Measurements from ENCODE around the gene OR10A7. TPM values are rescaled to one million over a fixed set of nuclear protein-coding genes. Genes with fewer than 3 reads are reported as not detected.

The OR10A7 gene
- total and polyA plus RNA-seq, 2 of the 13 experiments (the other 11 are each of a cell fraction or from before 2014, with no cell fraction given): not detected

- TF ChIP-seq, protein P1, sequence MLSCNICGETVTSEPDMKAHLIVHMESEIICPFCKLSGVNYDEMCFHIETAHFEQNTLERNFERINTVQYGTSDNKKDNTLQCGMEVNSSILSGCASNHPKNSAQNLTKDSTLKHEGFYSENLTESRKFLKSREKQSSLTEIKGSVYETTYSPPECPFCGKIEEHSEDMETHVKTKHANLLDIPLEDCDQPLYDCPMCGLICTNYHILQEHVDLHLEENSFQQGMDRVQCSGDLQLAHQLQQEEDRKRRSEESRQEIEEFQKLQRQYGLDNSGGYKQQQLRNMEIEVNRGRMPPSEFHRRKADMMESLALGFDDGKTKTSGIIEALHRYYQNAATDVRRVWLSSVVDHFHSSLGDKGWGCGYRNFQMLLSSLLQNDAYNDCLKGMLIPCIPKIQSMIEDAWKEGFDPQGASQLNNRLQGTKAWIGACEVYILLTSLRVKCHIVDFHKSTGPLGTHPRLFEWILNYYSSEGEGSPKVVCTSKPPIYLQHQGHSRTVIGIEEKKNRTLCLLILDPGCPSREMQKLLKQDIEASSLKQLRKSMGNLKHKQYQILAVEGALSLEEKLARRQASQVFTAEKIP (CRISPR knock-in tag; IDR thresholded peaks at IDR 0.05; ENCODE audit: borderline replicate concordance): no peak
- TF ChIP-seq, protein P2, sequence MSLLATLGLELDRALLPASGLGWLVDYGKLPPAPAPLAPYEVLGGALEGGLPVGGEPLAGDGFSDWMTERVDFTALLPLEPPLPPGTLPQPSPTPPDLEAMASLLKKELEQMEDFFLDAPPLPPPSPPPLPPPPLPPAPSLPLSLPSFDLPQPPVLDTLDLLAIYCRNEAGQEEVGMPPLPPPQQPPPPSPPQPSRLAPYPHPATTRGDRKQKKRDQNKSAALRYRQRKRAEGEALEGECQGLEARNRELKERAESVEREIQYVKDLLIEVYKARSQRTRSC (CRISPR knock-in tag; IDR thresholded peaks at IDR 0.05; ENCODE audit: low read depth): no peak
- TF ChIP-seq, protein P3, sequence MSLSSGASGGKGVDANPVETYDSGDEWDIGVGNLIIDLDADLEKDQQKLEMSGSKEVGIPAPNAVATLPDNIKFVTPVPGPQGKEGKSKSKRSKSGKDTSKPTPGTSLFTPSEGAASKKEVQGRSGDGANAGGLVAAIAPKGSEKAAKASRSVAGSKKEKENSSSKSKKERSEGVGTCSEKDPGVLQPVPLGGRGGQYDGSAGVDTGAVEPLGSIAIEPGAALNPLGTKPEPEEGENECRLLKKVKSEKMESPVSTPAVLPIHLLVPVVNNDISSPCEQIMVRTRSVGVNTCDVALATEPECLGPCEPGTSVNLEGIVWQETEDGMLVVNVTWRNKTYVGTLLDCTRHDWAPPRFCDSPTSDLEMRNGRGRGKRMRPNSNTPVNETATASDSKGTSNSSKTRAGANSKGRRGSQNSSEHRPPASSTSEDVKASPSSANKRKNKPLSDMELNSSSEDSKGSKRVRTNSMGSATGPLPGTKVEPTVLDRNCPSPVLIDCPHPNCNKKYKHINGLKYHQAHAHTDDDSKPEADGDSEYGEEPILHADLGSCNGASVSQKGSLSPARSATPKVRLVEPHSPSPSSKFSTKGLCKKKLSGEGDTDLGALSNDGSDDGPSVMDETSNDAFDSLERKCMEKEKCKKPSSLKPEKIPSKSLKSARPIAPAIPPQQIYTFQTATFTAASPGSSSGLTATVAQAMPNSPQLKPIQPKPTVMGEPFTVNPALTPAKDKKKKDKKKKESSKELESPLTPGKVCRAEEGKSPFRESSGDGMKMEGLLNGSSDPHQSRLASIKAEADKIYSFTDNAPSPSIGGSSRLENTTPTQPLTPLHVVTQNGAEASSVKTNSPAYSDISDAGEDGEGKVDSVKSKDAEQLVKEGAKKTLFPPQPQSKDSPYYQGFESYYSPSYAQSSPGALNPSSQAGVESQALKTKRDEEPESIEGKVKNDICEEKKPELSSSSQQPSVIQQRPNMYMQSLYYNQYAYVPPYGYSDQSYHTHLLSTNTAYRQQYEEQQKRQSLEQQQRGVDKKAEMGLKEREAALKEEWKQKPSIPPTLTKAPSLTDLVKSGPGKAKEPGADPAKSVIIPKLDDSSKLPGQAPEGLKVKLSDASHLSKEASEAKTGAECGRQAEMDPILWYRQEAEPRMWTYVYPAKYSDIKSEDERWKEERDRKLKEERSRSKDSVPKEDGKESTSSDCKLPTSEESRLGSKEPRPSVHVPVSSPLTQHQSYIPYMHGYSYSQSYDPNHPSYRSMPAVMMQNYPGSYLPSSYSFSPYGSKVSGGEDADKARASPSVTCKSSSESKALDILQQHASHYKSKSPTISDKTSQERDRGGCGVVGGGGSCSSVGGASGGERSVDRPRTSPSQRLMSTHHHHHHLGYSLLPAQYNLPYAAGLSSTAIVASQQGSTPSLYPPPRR (CRISPR knock-in tag; IDR thresholded peaks at IDR 0.05; ENCODE audit: borderline replicate concordance): no peak
- TF ChIP-seq SRSF4 (IDR thresholded peaks at IDR 0.05; ENCODE audit: low read depth, low read length, poor library complexity, severe bottlenecking): no peak
These were observed 23.5 kb downstream of the OR10A7 start, which contains the start of gene OR6C74 (continued) for GRCh38 chr12:55244309-55244708.

DNA sequence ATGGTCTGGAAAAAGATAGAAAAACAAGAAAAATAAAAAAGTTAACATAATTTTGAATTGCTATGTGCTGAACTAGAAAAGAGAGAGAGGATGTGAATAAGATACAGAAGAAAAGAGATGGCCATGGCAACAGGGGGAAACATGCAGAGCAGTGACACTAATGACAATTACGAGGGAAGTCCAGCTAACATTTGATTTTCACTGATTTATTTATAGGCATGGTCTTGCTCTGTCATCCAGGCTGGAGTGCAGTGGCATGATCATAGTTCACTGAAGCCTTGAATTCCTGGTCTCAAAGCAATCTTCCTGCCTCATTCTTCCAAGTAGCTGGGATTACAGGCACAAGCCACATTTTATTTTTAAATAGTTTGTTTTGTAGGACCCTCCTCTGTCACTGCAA lies 25.3 kb downstream of the OR10A7 start:
- Histone ChIP-seq H3K9me3 (ENCODE audit: low read length) (no peaks in the 10 kb centered on the region), H3K36me3 (replicated peaks in 1 of 2; ENCODE audit: control insufficient read depth in 1 of 2, insufficient read depth in 2 of 2, low read length in 2 of 2) (no peaks in the 10 kb centered on the region), H3K79me2 (ENCODE audit: insufficient read depth, low read length) (no peaks in the 10 kb centered on the region), H3K4me3 (replicated peaks in 1 of 3; ENCODE audit: insufficient read depth in 1 of 3, low read depth in 2 of 3, low read length in 3 of 3) (no peak overlapping the region), H3K4me1 (ENCODE audit: insufficient read depth, low read length) (no peaks in the 10 kb centered on the region), H2AFZ (ENCODE audit: low read length) (no peak overlapping the region), H4K20me1 (ENCODE audit: insufficient read depth, low read length) (no peaks in the 10 kb centered on the region), H3K9ac (ENCODE audit: insufficient read depth, low read depth, low read length) (no peak overlapping the region), H3K27ac (ENCODE audit: extremely low read length, insufficient read depth, low read length) (no peak overlapping the region), H3K27me3 (ENCODE audit: control insufficient read depth in 1 of 2, insufficient read depth in 2 of 2, low read length in 2 of 2) (no peaks in the 10 kb centered on the region; a peak in 1 of 5 replicates), H3K4me2 (ENCODE audit: low read depth, low read length) (no peak overlapping the region)
- FAIRE-seq (no peak), DNase-seq (ENCODE audit: low spot score) (no peak), ATAC-seq (no peak)
- in situ Hi-C loops (cut with HindIII; ENCODE audit: extremely low pct_ligation_motif_present, low pct_unique_long_range_greater_than_20kb): no loop called here
- ChIA-PET POLR2A (no interaction called here), CTCF (ENCODE audit: low intra/inter-chr PET ratio, low total read pairs) (no interaction called here)
- intact Hi-C loops (cut with micrococcal nuclease; ENCODE audit: unreplicated experiment): no loop called here
- WGBS (ENCODE audit: low lambda C conversion rate): 0% methylated on average over 1 of the region's 1 CpG
- BruUV-seq (replicated peaks): no TSS peak
- TF ChIP-seq ZNF282 (IDR thresholded peaks at IDR 0.05; ENCODE audit: partially characterized antibody): no peak
- TF ChIP-seq, protein P4, sequence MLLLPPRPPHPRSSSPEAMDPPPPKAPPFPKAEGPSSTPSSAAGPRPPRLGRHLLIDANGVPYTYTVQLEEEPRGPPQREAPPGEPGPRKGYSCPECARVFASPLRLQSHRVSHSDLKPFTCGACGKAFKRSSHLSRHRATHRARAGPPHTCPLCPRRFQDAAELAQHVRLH (CRISPR knock-in tag; IDR thresholded peaks at IDR 0.05; ENCODE audit: borderline replicate concordance, low read depth): no peak
- TF ChIP-seq, protein P5, sequence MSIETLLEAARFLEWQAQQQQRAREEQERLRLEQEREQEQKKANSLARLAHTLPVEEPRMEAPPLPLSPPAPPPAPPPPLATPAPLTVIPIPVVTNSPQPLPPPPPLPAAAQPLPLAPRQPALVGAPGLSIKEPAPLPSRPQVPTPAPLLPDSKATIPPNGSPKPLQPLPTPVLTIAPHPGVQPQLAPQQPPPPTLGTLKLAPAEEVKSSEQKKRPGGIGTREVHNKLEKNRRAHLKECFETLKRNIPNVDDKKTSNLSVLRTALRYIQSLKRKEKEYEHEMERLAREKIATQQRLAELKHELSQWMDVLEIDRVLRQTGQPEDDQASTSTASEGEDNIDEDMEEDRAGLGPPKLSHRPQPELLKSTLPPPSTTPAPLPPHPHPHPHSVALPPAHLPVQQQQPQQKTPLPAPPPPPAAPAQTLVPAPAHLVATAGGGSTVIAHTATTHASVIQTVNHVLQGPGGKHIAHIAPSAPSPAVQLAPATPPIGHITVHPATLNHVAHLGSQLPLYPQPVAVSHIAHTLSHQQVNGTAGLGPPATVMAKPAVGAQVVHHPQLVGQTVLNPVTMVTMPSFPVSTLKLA (IDR thresholded peaks at IDR 0.05): no peak
- TF ChIP-seq ZNF790 (CRISPR knock-in tag; IDR thresholded peaks at IDR 0.05; ENCODE audit: borderline replicate concordance): no peak
- TF ChIP-seq GZF1 (CRISPR knock-in tag; IDR thresholded peaks at IDR 0.05): no peak
